Liver (tissue), 9 donors: Measurements from ENCODE around the gene ART5. TPM values are rescaled to one million over a fixed set of nuclear protein-coding genes. Genes with fewer than 3 reads are reported as not detected.

Source experiments
- DNase-seq: peaks from one replicate; pipeline ENCODE4 v3.0.0-alpha.2; 2017; ENCODE audit warnings: low spot score
- H3K27ac ChIP-seq, 2 donors: one replicate each; pipeline ENCODE4 v1.7.0; 2013; ENCODE audit warnings: inconsistent platforms in 2 of 2, low read length in 2 of 2, control low read depth in 1 of 2, low read depth in 1 of 2, mild to moderate bottlenecking in 1 of 2
- H3K27me3 ChIP-seq, 4 donors: one replicate each; pipeline versions ENCODE4 v1.6.1 to v1.7.0; 2013; ENCODE audit warnings: low read length in 3 of 4, inconsistent platforms in 1 of 4, mild to moderate bottlenecking in 1 of 4, moderate library complexity in 1 of 4; ENCODE audit not compliant: control insufficient read depth in 4 of 4, insufficient read depth in 4 of 4
- H3K36me3 ChIP-seq, 4 donors: one replicate each; pipeline versions ENCODE4 v1.6.1 to v1.7.0; 2013; ENCODE audit warnings: low read length in 3 of 4, mild to moderate bottlenecking in 3 of 4, low read depth in 1 of 4, moderate library complexity in 1 of 4; ENCODE audit not compliant: control insufficient read depth in 4 of 4, insufficient read depth in 3 of 4
- H3K4me1 ChIP-seq, 4 donors: one replicate each; pipeline versions ENCODE4 v1.6.1 to v1.7.0; 2013; ENCODE audit warnings: low read length in 3 of 4, mild to moderate bottlenecking in 3 of 4, moderate library complexity in 1 of 4; ENCODE audit not compliant: control insufficient read depth in 4 of 4, insufficient read depth in 4 of 4
- H3K4me3 ChIP-seq, 3 donors: one replicate each; pipeline versions ENCODE4 v1.6.1 to v1.7.0; 2013; ENCODE audit warnings: low read length in 3 of 3, control low read depth in 1 of 3, low read depth in 1 of 3, mild to moderate bottlenecking in 1 of 3
- H3K9ac ChIP-seq, 2 donors: one replicate each; pipeline ENCODE4 v1.7.0; 2013; ENCODE audit warnings: low read length in 2 of 2, mild to moderate bottlenecking in 2 of 2, moderate library complexity in 2 of 2, control low read depth in 1 of 2, low read depth in 1 of 2
- H3K9me3 ChIP-seq, 4 donors: one replicate each; pipeline versions ENCODE4 v1.6.1 to v1.7.0; 2013; ENCODE audit warnings: low read length in 3 of 4; ENCODE audit not compliant: control insufficient read depth in 4 of 4
- EGR1 ChIP-seq, 2 donors: IDR thresholded peaks; 2 replicates each; pipeline ENCODE4 v1.6.1; 2016 to 2018; ENCODE audit warnings: antibody characterized with exemption in 2 of 2, low read depth in 2 of 2
- FOXA1 ChIP-seq: IDR thresholded peaks from 2 replicates; pipeline ENCODE4 v1.6.1; 2016; ENCODE audit warnings: antibody characterized with exemption
- FOXA2 ChIP-seq: IDR thresholded peaks from 2 replicates; pipeline ENCODE4 v1.6.1; 2016; ENCODE audit warnings: antibody characterized with exemption
- HNF4A ChIP-seq, 2 donors: conservative IDR thresholded peaks; 2 replicates each; pipeline ENCODE4 v1.6.1; 2016; ENCODE audit warnings: antibody characterized with exemption in 2 of 2, mild to moderate bottlenecking in 2 of 2
- RAD21 ChIP-seq, 2 donors: IDR thresholded peaks; 2 replicates each; pipeline ENCODE4 v1.6.1; 2016; ENCODE audit warnings: antibody characterized with exemption in 2 of 2, mild to moderate bottlenecking in 2 of 2
- RXRA ChIP-seq, 2 donors: IDR thresholded peaks; 2 replicates each; pipeline ENCODE4 v1.6.1; 2017 to 2018; ENCODE audit warnings: antibody characterized with exemption in 2 of 2, mild to moderate bottlenecking in 1 of 2
- YY1 ChIP-seq: IDR thresholded peaks from 2 replicates; pipeline ENCODE4 v1.6.1; 2016; ENCODE audit warnings: antibody characterized with exemption, mild to moderate bottlenecking
- WGBS: extraction: QIAGEN DNeasy Blood & Tissue Kit; methylation state at CpG from one replicate; pipeline ENCODE4 v1.1.7; 2013; 5-methylcytosine and 5-hydroxymethylcytosine counted together
- polyA plus RNA-seq, 2 donors: library from polyadenylated mRNA; stranded (reverse) in 1 of 2; unstranded in 1 of 2; fragments of 200-250 nt in 1 of 2; fragments of >200 nt in 1 of 2; fragmentation: Nextera tagmentation in 1 of 2; extraction: Ambion mirVana in 1 of 2; gene quantifications; one replicate each; pipeline versions ENCODE4 v1.2.1 to v1.2.3, GENCODE V29; 2013 to 2015
- total RNA-seq, 2 donors: library from RNA; depleted of rRNA; stranded (reverse); fragments of >200 nt; gene quantifications; one replicate each; pipeline ENCODE4 v1.2.3, GENCODE V29; 2014
- TF ChIP-seq, protein P1 (sequence below): IDR thresholded peaks from 2 replicates; pipeline ENCODE4 v1.6.1; 2016; ENCODE audit warnings: antibody characterized with exemption
- TF ChIP-seq, protein P2 (sequence below): IDR thresholded peaks from 2 replicates; pipeline ENCODE4 v1.6.1; 2016; ENCODE audit warnings: antibody characterized with exemption
- TF ChIP-seq, protein P3 (sequence below): IDR thresholded peaks from 2 replicates; pipeline ENCODE4 v1.6.1; 2016; ENCODE audit warnings: antibody characterized with exemption
- TF ChIP-seq, protein P4 (sequence below): fragments of 150-350 bp; IDR thresholded peaks from 2 replicates; pipeline ENCODE4 v1.5.1; 2017; ENCODE audit warnings: improper control_type of control experiment, low read depth, low read length; ENCODE audit not compliant: missing input control
- TF ChIP-seq, protein P5 (sequence below): IDR thresholded peaks from 2 replicates; pipeline ENCODE4 v1.6.1; 2016; ENCODE audit warnings: antibody characterized with exemption, mild to moderate bottlenecking
- donor health status: healthy.
- donor health status: healthy.
- donor health status: healthy.
- donor health status: healthy.
- donor health status: healthy.

ART5 gene
- total and polyA plus RNA-seq, 4 donors: 0.17 to 0.93 TPM; not detected in 2

DNA sequence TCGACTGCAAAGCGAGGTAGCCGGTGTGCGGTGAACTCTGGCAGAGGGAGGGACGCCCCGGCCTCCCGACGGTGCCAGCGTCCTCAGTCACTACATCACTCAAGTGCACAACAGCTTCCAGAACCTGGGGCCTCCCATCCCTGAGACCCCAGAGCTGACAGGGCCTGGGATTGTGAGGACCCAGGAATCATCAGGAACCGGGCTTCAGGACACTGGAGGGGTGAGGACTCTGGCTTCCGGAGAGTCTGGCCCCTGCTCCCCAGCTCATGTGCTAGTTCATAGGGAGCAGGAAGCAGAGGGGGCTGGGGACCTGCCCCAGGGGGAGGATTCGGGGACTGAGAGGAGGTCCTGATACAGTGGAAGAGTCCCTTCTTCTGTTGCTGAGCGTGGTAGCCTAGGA, 4.6 kb downstream of the ART5 start:
- no peak for TF ChIP-seq FOXA2
- TF ChIP-seq, protein P1, sequence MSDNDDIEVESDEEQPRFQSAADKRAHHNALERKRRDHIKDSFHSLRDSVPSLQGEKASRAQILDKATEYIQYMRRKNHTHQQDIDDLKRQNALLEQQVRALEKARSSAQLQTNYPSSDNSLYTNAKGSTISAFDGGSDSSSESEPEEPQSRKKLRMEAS: no peak
- no peak for TF ChIP-seq EGR1 (IDR thresholded peaks at IDR 0.05; ENCODE audit: low read depth in 2 of 2)
- TF ChIP-seq, protein P2, sequence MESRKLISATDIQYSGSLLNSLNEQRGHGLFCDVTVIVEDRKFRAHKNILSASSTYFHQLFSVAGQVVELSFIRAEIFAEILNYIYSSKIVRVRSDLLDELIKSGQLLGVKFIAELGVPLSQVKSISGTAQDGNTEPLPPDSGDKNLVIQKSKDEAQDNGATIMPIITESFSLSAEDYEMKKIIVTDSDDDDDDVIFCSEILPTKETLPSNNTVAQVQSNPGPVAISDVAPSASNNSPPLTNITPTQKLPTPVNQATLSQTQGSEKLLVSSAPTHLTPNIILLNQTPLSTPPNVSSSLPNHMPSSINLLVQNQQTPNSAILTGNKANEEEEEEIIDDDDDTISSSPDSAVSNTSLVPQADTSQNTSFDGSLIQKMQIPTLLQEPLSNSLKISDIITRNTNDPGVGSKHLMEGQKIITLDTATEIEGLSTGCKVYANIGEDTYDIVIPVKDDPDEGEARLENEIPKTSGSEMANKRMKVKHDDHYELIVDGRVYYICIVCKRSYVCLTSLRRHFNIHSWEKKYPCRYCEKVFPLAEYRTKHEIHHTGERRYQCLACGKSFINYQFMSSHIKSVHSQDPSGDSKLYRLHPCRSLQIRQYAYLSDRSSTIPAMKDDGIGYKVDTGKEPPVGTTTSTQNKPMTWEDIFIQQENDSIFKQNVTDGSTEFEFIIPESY: no peak
- no peak for TF ChIP-seq HNF4A (conservative IDR thresholded peaks at IDR 0.05)
- no peak for TF ChIP-seq YY1
- no peak for TF ChIP-seq RXRA (IDR thresholded peaks at IDR 0.05)
- TF ChIP-seq RAD21 (IDR thresholded peaks at IDR 0.05): no peak
- TF ChIP-seq, protein P3, sequence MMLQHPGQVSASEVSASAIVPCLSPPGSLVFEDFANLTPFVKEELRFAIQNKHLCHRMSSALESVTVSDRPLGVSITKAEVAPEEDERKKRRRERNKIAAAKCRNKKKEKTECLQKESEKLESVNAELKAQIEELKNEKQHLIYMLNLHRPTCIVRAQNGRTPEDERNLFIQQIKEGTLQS: no peak
- TF ChIP-seq, protein P4, sequence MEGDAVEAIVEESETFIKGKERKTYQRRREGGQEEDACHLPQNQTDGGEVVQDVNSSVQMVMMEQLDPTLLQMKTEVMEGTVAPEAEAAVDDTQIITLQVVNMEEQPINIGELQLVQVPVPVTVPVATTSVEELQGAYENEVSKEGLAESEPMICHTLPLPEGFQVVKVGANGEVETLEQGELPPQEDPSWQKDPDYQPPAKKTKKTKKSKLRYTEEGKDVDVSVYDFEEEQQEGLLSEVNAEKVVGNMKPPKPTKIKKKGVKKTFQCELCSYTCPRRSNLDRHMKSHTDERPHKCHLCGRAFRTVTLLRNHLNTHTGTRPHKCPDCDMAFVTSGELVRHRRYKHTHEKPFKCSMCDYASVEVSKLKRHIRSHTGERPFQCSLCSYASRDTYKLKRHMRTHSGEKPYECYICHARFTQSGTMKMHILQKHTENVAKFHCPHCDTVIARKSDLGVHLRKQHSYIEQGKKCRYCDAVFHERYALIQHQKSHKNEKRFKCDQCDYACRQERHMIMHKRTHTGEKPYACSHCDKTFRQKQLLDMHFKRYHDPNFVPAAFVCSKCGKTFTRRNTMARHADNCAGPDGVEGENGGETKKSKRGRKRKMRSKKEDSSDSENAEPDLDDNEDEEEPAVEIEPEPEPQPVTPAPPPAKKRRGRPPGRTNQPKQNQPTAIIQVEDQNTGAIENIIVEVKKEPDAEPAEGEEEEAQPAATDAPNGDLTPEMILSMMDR: no peak
- H3K9me3 ChIP-seq: no peaks in the 10 kb centered on the region
- H3K4me1 ChIP-seq: peaks cover 0 to 3% (median 3%) of the 10 kb centered on the region in 4 donors
- H3K27me3 ChIP-seq: no peaks in the 10 kb centered on the region
- WGBS: 88% methylated on average over 13 of the region's 13 CpGs
- no peak overlapping the region for H3K27ac ChIP-seq
- no peak for DNase-seq
- no peak overlapping the region for H3K4me3 ChIP-seq
- no peaks in the 10 kb centered on the region for H3K36me3 ChIP-seq
- no peak overlapping the region for H3K9ac ChIP-seq

DNA sequence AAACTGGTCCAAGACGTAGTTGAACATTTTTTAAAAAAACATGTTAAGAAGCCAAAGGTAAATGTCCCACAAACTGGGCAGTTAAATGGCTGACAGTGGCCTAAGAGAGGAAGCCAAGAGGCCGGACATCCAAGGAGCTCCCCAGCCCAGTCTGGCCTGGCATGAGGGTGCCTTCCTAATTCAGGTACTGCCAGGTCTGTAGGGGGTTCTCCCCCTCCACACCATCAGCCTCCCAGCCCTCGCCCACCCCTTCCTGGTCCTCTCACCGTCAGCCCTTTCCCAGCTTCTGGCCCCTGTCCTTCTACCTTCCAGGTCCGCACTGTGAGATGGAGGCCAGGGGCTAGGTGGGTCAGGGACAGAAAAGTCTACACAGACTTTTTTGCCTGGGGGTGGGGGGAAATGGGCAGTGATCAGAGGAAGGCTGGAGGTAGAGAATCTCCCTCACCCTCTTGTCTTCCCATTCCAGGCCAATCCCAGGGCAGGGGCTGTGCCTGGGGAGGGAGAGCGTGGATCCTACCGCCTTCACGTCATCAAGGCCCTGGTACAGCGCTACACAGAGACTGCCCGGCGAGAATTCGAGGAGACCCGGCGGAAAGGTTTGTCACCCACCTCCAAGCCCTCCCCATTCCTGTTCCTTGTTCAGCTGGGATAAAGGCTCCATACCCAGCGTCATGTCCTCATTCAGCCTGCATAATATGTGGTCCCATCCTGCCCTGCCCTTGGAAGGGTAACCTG, 6.0 kb downstream of the ART5 start:
- WGBS: 94% methylated on average over 15 of the region's 15 CpGs

More for the DNA sequence above, 6.0 kb downstream of the ART5 start:
- TF ChIP-seq, protein P5, sequence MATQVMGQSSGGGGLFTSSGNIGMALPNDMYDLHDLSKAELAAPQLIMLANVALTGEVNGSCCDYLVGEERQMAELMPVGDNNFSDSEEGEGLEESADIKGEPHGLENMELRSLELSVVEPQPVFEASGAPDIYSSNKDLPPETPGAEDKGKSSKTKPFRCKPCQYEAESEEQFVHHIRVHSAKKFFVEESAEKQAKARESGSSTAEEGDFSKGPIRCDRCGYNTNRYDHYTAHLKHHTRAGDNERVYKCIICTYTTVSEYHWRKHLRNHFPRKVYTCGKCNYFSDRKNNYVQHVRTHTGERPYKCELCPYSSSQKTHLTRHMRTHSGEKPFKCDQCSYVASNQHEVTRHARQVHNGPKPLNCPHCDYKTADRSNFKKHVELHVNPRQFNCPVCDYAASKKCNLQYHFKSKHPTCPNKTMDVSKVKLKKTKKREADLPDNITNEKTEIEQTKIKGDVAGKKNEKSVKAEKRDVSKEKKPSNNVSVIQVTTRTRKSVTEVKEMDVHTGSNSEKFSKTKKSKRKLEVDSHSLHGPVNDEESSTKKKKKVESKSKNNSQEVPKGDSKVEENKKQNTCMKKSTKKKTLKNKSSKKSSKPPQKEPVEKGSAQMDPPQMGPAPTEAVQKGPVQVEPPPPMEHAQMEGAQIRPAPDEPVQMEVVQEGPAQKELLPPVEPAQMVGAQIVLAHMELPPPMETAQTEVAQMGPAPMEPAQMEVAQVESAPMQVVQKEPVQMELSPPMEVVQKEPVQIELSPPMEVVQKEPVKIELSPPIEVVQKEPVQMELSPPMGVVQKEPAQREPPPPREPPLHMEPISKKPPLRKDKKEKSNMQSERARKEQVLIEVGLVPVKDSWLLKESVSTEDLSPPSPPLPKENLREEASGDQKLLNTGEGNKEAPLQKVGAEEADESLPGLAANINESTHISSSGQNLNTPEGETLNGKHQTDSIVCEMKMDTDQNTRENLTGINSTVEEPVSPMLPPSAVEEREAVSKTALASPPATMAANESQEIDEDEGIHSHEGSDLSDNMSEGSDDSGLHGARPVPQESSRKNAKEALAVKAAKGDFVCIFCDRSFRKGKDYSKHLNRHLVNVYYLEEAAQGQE: no peak
- no peak for TF ChIP-seq FOXA1
- Histone ChIP-seq H3K36me3 (no peaks in the 10 kb centered on the region), H3K4me1 (no peaks in the 10 kb centered on the region), H3K4me3 (no peak overlapping the region), H3K27me3 (no peaks in the 10 kb centered on the region), H3K27ac (no peak overlapping the region), H3K9ac (no peak overlapping the region), H3K9me3 (no peaks in the 10 kb centered on the region)
- DNase-seq: no peak
